ENCODE results near the gene HNRNPU. TPM values are rescaled to one million over a fixed set of nuclear protein-coding genes. Genes with fewer than 3 reads are reported as not detected.
A peak's percentile ranks its signal among the peaks of the same experiment; 100 is the strongest.

The HNRNPU gene
- total RNA-seq, 1 donor from 2014 or later: 164 TPM

GRCh38 chr1:244862699-244863490 is 1.4 kb downstream of the HNRNPU start:
- ATAC-seq: peak; percentile 86

GRCh38 chr1:244862354-244862698 is 2.0 kb downstream of the HNRNPU start:
- no peak for ATAC-seq

- ATAC-seq: no peak
Measured at GRCh38 chr1:244861683-244862082, 2.7 kb downstream of the HNRNPU start.

GRCh38 chr1:244860914-244861610 is 3.3 kb downstream of the HNRNPU start:
- no peak for ATAC-seq

- no peak for ATAC-seq
Measured at GRCh38 chr1:244860078-244860477, 4.3 kb downstream of the HNRNPU start.

- ATAC-seq: no peak
Measured at GRCh38 chr1:244858357-244858756, 6.0 kb downstream of the HNRNPU start.

GRCh38 chr1:244857761-244858160 is 6.6 kb downstream of the HNRNPU start:
- ATAC-seq: no peak

- no peak for ATAC-seq
Measured at GRCh38 chr1:244854865-244855578, 9.3 kb downstream of the HNRNPU start.

GRCh38 chr1:244854166-244854565 is 10.2 kb downstream of the HNRNPU start:
- ATAC-seq: no peak

- no peak for ATAC-seq
Measured at GRCh38 chr1:244852694-244853093, 11.6 kb downstream of the HNRNPU start.

- no peak for ATAC-seq
Measured at GRCh38 chr1:244851546-244852231, 12.7 kb downstream of the HNRNPU start.

GRCh38 chr1:244850896-244851295 is 13.4 kb downstream of the HNRNPU start:
- ATAC-seq: no peak

- ATAC-seq: no peak
Measured at GRCh38 chr1:244850099-244850852, 14.1 kb downstream of the HNRNPU start.

GRCh38 chr1:244849189-244849866 is 15.0 kb downstream of the HNRNPU start:
- no peak for ATAC-seq

GRCh38 chr1:244846653-244847052 is 17.7 kb downstream of the HNRNPU start:
- no peak for ATAC-seq

GRCh38 chr1:244844155-244845121 is 19.9 kb downstream of the HNRNPU start:
- ATAC-seq: no peak

GRCh38 chr1:244843148-244843978 is 21.0 kb downstream of the HNRNPU start:
- ATAC-seq: no peak

GRCh38 chr1:244841273-244841927 is 22.9 kb downstream of the HNRNPU start:
- ATAC-seq: no peak
